ENCODE data around the gene MLN.

GRCh38 chr6:33836806-33837469 is 33.1 kb upstream of the MLN start:
- TF ChIP-seq POLR2A (IDR thresholded peaks at IDR 0.05) (no peak), CTCF (IDR thresholded peaks at IDR 0.05) (no peak)
